ENCODE results near the gene CARMIL1.

- TF ChIP-seq FOXM1 (IDR thresholded peaks at IDR 0.05; ENCODE audit: low read depth), result no peak
- TF ChIP-seq NFIC (IDR thresholded peaks at IDR 0.05; ENCODE audit: borderline replicate concordance), result no peak
- no peak for TF ChIP-seq RFX5 (IDR thresholded peaks at IDR 0.05; ENCODE audit: low read length)
- no peak for TF ChIP-seq USF1 (IDR thresholded peaks at IDR 0.05; ENCODE audit: borderline replicate concordance, low read depth)
- TF ChIP-seq, protein P1, sequence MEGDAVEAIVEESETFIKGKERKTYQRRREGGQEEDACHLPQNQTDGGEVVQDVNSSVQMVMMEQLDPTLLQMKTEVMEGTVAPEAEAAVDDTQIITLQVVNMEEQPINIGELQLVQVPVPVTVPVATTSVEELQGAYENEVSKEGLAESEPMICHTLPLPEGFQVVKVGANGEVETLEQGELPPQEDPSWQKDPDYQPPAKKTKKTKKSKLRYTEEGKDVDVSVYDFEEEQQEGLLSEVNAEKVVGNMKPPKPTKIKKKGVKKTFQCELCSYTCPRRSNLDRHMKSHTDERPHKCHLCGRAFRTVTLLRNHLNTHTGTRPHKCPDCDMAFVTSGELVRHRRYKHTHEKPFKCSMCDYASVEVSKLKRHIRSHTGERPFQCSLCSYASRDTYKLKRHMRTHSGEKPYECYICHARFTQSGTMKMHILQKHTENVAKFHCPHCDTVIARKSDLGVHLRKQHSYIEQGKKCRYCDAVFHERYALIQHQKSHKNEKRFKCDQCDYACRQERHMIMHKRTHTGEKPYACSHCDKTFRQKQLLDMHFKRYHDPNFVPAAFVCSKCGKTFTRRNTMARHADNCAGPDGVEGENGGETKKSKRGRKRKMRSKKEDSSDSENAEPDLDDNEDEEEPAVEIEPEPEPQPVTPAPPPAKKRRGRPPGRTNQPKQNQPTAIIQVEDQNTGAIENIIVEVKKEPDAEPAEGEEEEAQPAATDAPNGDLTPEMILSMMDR (IDR thresholded peaks at IDR 0.05), result no peak
- TF ChIP-seq RAD21 (IDR thresholded peaks at IDR 0.05; ENCODE audit: low read length), result no peak
- TF ChIP-seq REST (IDR thresholded peaks at IDR 0.05; ENCODE audit: low read depth, low read length), result no peak
These were observed 362.2 kb downstream of the CARMIL1 start for GRCh38 chr6:25641377-25641776.
